22Rv1 (cell line): Measurements from ENCODE around the gene BRF1.
"Not testable (repeated sequence)": the region's sequence is repeated elsewhere in the genome, so short reads cannot be mapped to it uniquely, and the experiment has no call there.

ENCODE experiments used
- ZFX ChIP-seq: fragments of 450-650 bp; IDR thresholded peaks from 2 replicates; pipeline ENCODE4 v1.6.1; 2017; ENCODE audit warnings: antibody characterized with exemption, borderline replicate concordance
- TF ChIP-seq, protein P1 (sequence below): fragments of 450-650 bp; IDR thresholded peaks from 2 replicates; pipeline ENCODE4 v1.5.1; 2017; ENCODE audit warnings: mild to moderate bottlenecking

GRCh38 chr14:105297311-105297710 lies 3.5 kb downstream of the BRF1 start:
- TF ChIP-seq, protein P1, sequence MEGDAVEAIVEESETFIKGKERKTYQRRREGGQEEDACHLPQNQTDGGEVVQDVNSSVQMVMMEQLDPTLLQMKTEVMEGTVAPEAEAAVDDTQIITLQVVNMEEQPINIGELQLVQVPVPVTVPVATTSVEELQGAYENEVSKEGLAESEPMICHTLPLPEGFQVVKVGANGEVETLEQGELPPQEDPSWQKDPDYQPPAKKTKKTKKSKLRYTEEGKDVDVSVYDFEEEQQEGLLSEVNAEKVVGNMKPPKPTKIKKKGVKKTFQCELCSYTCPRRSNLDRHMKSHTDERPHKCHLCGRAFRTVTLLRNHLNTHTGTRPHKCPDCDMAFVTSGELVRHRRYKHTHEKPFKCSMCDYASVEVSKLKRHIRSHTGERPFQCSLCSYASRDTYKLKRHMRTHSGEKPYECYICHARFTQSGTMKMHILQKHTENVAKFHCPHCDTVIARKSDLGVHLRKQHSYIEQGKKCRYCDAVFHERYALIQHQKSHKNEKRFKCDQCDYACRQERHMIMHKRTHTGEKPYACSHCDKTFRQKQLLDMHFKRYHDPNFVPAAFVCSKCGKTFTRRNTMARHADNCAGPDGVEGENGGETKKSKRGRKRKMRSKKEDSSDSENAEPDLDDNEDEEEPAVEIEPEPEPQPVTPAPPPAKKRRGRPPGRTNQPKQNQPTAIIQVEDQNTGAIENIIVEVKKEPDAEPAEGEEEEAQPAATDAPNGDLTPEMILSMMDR = not testable (repeated sequence)
- TF ChIP-seq ZFX = not testable (repeated sequence)
